Transverse colon (tissue), 4 donors: ENCODE results near the gene COLQ. TPM values are rescaled to one million over a fixed set of nuclear protein-coding genes. Genes with fewer than 3 reads are reported as not detected.
"Not testable (repeated sequence)": the region's sequence is repeated elsewhere in the genome, so short reads cannot be mapped to it uniquely, and the experiment has no call there.

Source experiments
- DNase-seq: peaks from one replicate; pipeline ENCODE4 v3.0.0-alpha.2; 2019
- H3K27ac ChIP-seq, 4 donors: fragments of 200-600 bp; sonication (generic); 2 replicates each; pipeline ENCODE4 v1.5.1; 2016 to 2018; ENCODE audit warnings: inconsistent platforms in 4 of 4
- H3K27me3 ChIP-seq: fragments of 200-600 bp; sonication (generic); 2 replicates; pipeline ENCODE4 v1.5.1; 2017; ENCODE audit warnings: inconsistent platforms
- H3K36me3 ChIP-seq, 4 donors: fragments of 200-600 bp; sonication (generic); 2 replicates each; pipeline ENCODE4 v1.5.1; 2017 to 2019; ENCODE audit warnings: inconsistent platforms in 4 of 4
- H3K4me1 ChIP-seq, 4 donors: fragments of 200-600 bp; sonication (generic); 2 replicates each; pipeline ENCODE4 v1.5.1; 2017 to 2020; ENCODE audit warnings: inconsistent platforms in 4 of 4
- H3K4me3 ChIP-seq, 4 donors: fragments of 200-600 bp; sonication (generic); 1 replicate in 1 of 4; 2 replicates in 3 of 4; pipeline versions ENCODE4 v1.5.1 to v1.6.1; 2017 to 2019; ENCODE audit warnings: inconsistent platforms in 4 of 4
- H3K9me3 ChIP-seq, 2 donors: fragments of 200-600 bp; sonication (generic); 2 replicates each; pipeline ENCODE4 v1.5.1; 2017 to 2019; ENCODE audit warnings: inconsistent platforms in 2 of 2
- CTCF ChIP-seq, 5 experiments: fragments of 200-600 bp in 3 of 5; fragments of 450-650 bp in 2 of 5; sonication (generic) in 3 of 5; IDR thresholded peaks; 1 replicate in 2 of 5; 2 replicates in 3 of 5; pipeline ENCODE4 v1.5.1; 2016 to 2017; ENCODE audit warnings: antibody characterized with exemption in 5 of 5, inconsistent platforms in 3 of 5, mild to moderate bottlenecking in 2 of 5, moderate library complexity in 1 of 5
- EP300 ChIP-seq: sonication (generic); formaldehyde crosslinking; IDR thresholded peaks from one replicate; pipeline ENCODE4 v1.6.1; 2017; ENCODE audit warnings: antibody characterized with exemption, low read depth
- POLR2A ChIP-seq: fragments of 450-650 bp; IDR thresholded peaks from one replicate; pipeline ENCODE4 v1.6.1; 2016; ENCODE audit warnings: antibody characterized with exemption, mild to moderate bottlenecking, moderate library complexity
- POLR2AphosphoS5 ChIP-seq, 3 donors: sonication (generic); formaldehyde crosslinking; IDR thresholded peaks; one replicate each; pipeline ENCODE4 v1.6.1; 2016; ENCODE audit warnings: antibody characterized with exemption in 3 of 3
- WGBS, 2 donors: methylation state at CpG; one replicate each; pipeline ENCODE4 v1.1.5; 2018; ENCODE audit warnings: low coverage in 1 of 2; 5-methylcytosine and 5-hydroxymethylcytosine counted together
- in situ Hi-C, 4 donors: fragments of 200-750 bp; cut with MboI; loops; one replicate each; pipeline versions ENCODE4 v1.15.0 to v1.15.1; 2017; ENCODE audit warnings: low sequenced_read_pairs in 3 of 4, low pct_ligation_motif_present in 1 of 4, low pct_unique_long_range_greater_than_20kb in 1 of 4
- intact Hi-C: fragments of 100-400 bp; cut with DNase I; formaldehyde crosslinking; loops from one replicate; pipeline ENCODE4 v1.15.1; 2023; ENCODE audit warnings: low total_unique reads
- total RNA-seq, 4 donors: library from RNA; depleted of rRNA; stranded (reverse); fragments of >200 nt; gene quantifications; one replicate each; pipeline ENCODE4 v1.1.0, GENCODE V29; 2016

The COLQ gene
- total RNA-seq, 4 donors from 2014 or later: 0.68 to 1.7 TPM; not detected in 2

- Histone ChIP-seq H3K27me3 (no peaks in the 10 kb centered on the region), H3K27ac (no peak overlapping the region), H3K4me3 (no peak overlapping the region), H3K4me1 (no peaks in the 10 kb centered on the region), H3K9me3 (no peaks in the 10 kb centered on the region), H3K36me3 (no peaks in the 10 kb centered on the region)
- in situ Hi-C loops: no loop called here
- TF ChIP-seq EP300 (no peak), CTCF (IDR thresholded peaks at IDR 0.05) (no peak), POLR2A (no peak), POLR2AphosphoS5 (IDR thresholded peaks at IDR 0.05) (no peak)
- 92 to 97% methylated on average over 2 to 6 of the region's 6 CpGs for WGBS, 2 donors
- intact Hi-C loops: no loop called here
- no peak for DNase-seq
Measured at GRCh38 chr3:15465876-15466585, 55.5 kb downstream of the COLQ start.

- Histone ChIP-seq H3K9me3 (no peaks in the 10 kb centered on the region), H3K4me1 (no peaks in the 10 kb centered on the region), H3K36me3 (no peaks in the 10 kb centered on the region), H3K4me3 (no peak overlapping the region), H3K27ac (no peak overlapping the region), H3K27me3 (no peaks in the 10 kb centered on the region)
- in situ Hi-C loops: no loop called here
- TF ChIP-seq POLR2AphosphoS5 (IDR thresholded peaks at IDR 0.05): no peak
- TF ChIP-seq EP300: no peak
- TF ChIP-seq CTCF (IDR thresholded peaks at IDR 0.05): no peak
- WGBS, 2 donors: 70 to 87% methylated on average over 3 to 5 of the region's 5 CpGs
- DNase-seq: no peak
- intact Hi-C loops: no loop called here
Measured at GRCh38 chr3:15462451-15462850, 59.1 kb downstream of the COLQ start.

GRCh38 chr3:15460891-15461531, 60.5 kb downstream of the COLQ start:
- Histone ChIP-seq H3K27ac (no peak overlapping the region), H3K4me3 (no peak overlapping the region), H3K4me1 (no peaks in the 10 kb centered on the region), H3K9me3 (no peaks in the 10 kb centered on the region), H3K36me3 (no peaks in the 10 kb centered on the region), H3K27me3 (no peaks in the 10 kb centered on the region)
- no peak for DNase-seq
- intact Hi-C loops (no loop called here), in situ Hi-C loops (no loop called here)
- TF ChIP-seq POLR2A: no peak
- no peak for TF ChIP-seq CTCF (IDR thresholded peaks at IDR 0.05)
- TF ChIP-seq POLR2AphosphoS5 (IDR thresholded peaks at IDR 0.05): no peak
- TF ChIP-seq EP300: no peak
- 40 to 52% methylated on average over 2 to 4 of the region's 4 CpGs for WGBS, 2 donors

- Histone ChIP-seq H3K27me3 (no peaks in the 10 kb centered on the region), H3K4me3 (no peak overlapping the region), H3K4me1 (no peaks in the 10 kb centered on the region), H3K9me3 (no peaks in the 10 kb centered on the region), H3K36me3 (no peaks in the 10 kb centered on the region), H3K27ac (no peak overlapping the region)
- in situ Hi-C loops: no loop called here
- no peak for DNase-seq
- intact Hi-C loops: no loop called here
- TF ChIP-seq POLR2A: no peak
- TF ChIP-seq CTCF (IDR thresholded peaks at IDR 0.05): no peak
- TF ChIP-seq EP300: no peak
- TF ChIP-seq POLR2AphosphoS5 (IDR thresholded peaks at IDR 0.05): no peak
- WGBS, 2 donors: 88 to 90% methylated on average over 6 to 7 of the region's 7 CpGs
Measured at GRCh38 chr3:15458212-15458780, 63.2 kb downstream of the COLQ start.

- intact Hi-C loops, H3K27ac ChIP-seq, in situ Hi-C loops, H3K4me1 ChIP-seq, H3K9me3 ChIP-seq, DNase-seq, H3K4me3 ChIP-seq, H3K27me3 ChIP-seq, H3K36me3 ChIP-seq: not testable (repeated sequence)
- 80 to 90% methylated on average over 1 to 10 of the region's 10 CpGs for WGBS, 2 donors
Measured at GRCh38 chr3:15456915-15457314, 64.6 kb downstream of the COLQ start.
